Stimulated activated memory B cell treated with anti-CD40 and anti-IgM and Interleukin-4, amounts not matched to agents 10 μg/mL and 1 μg/mL and 100 μg/mL, for 72 hours (primary cell): ENCODE data around the gene BCL6.
A peak's percentile ranks its signal among the peaks of the same experiment; 100 is the strongest.
"Not testable (repeated sequence)": the region's sequence is repeated elsewhere in the genome, so short reads cannot be mapped to it uniquely, and the experiment has no call there.

Experiments
- ATAC-seq: fragments of 150-1000 bp; cut with Tn5 transposase; 2 replicates; pipeline ENCODE4 v1.10.0; 2021
- H3K27ac Mint-ChIP-seq: one replicate; pipeline ENCODE4 v1.8.0; 2022; ENCODE audit warnings: mild to moderate bottlenecking, mixed read lengths
- H3K27me3 Mint-ChIP-seq: one replicate; pipeline ENCODE4 v1.8.0; 2022; ENCODE audit warnings: mixed read lengths
- H3K36me3 Mint-ChIP-seq: one replicate; pipeline ENCODE4 v1.8.0; 2022; ENCODE audit warnings: mixed read lengths
- H3K4me1 Mint-ChIP-seq: one replicate; pipeline ENCODE4 v1.8.0; 2022; ENCODE audit warnings: mixed read lengths
- H3K4me3 Mint-ChIP-seq: one replicate; pipeline ENCODE4 v1.8.0; 2022; ENCODE audit warnings: mild to moderate bottlenecking, moderate library complexity, mixed read lengths
- H3K9me3 Mint-ChIP-seq: one replicate; pipeline ENCODE4 v1.8.0; 2022; ENCODE audit warnings: mixed read lengths

BCL6 gene

GRCh38 chr3:187689984-187690383 lies 55.3 kb downstream of the BCL6 start:
- no peak for ATAC-seq
- H3K9me3 Mint-ChIP-seq = peaks cover 3% of the 10 kb centered on the region
- H3K4me3 Mint-ChIP-seq = no peak overlapping the region
- peaks cover 32% of the 10 kb centered on the region for H3K27me3 Mint-ChIP-seq
- no peaks in the 10 kb centered on the region for H3K4me1 Mint-ChIP-seq
- no peak overlapping the region for H3K27ac Mint-ChIP-seq
- H3K36me3 Mint-ChIP-seq = no peaks in the 10 kb centered on the region

GRCh38 chr3:187686621-187687273 lies 58.5 kb downstream of the BCL6 start:
- H3K27me3 Mint-ChIP-seq = peaks cover 30% of the 10 kb centered on the region
- H3K27ac Mint-ChIP-seq = no peak overlapping the region
- H3K4me3 Mint-ChIP-seq = no peak overlapping the region
- H3K4me1 Mint-ChIP-seq = no peaks in the 10 kb centered on the region
- no peak for ATAC-seq
- H3K9me3 Mint-ChIP-seq = no peaks in the 10 kb centered on the region
- no peaks in the 10 kb centered on the region for H3K36me3 Mint-ChIP-seq

- Mint-ChIP-seq H3K4me1 (no peaks in the 10 kb centered on the region), H3K9me3 (no peaks in the 10 kb centered on the region), H3K27me3 (peaks cover 30% of the 10 kb centered on the region), H3K4me3 (no peak overlapping the region), H3K27ac (no peak overlapping the region), H3K36me3 (no peaks in the 10 kb centered on the region)
- no peak for ATAC-seq
Observed at GRCh38 chr3:187685948-187686347, 59.3 kb downstream of the BCL6 start.

- Mint-ChIP-seq H3K4me3 (no peak overlapping the region), H3K9me3 (no peaks in the 10 kb centered on the region), H3K4me1 (no peaks in the 10 kb centered on the region), H3K27me3 (peaks cover 40% of the 10 kb centered on the region), H3K36me3 (no peaks in the 10 kb centered on the region), H3K27ac (no peak overlapping the region)
- ATAC-seq = no peak
Observed at GRCh38 chr3:187684880-187685279, 60.4 kb downstream of the BCL6 start.

GRCh38 chr3:187684444-187684843 lies 60.8 kb downstream of the BCL6 start:
- Mint-ChIP-seq H3K27me3 (peaks cover 45% of the 10 kb centered on the region), H3K4me3 (no peak overlapping the region), H3K36me3 (no peaks in the 10 kb centered on the region), H3K4me1 (peaks cover 4% of the 10 kb centered on the region), H3K27ac (no peak overlapping the region), H3K9me3 (no peaks in the 10 kb centered on the region)
- ATAC-seq = no peak

GRCh38 chr3:187681756-187682155 lies 63.5 kb downstream of the BCL6 start:
- not testable (repeated sequence) for H3K27ac Mint-ChIP-seq, H3K4me3 Mint-ChIP-seq, H3K36me3 Mint-ChIP-seq, ATAC-seq, H3K9me3 Mint-ChIP-seq
- Mint-ChIP-seq H3K27me3 (peaks cover 55% of the 10 kb centered on the region), H3K4me1 (peaks cover 10% of the 10 kb centered on the region)

GRCh38 chr3:187679638-187680396 lies 65.5 kb downstream of the BCL6 start:
- ATAC-seq = peak; percentile 71
- peaks cover 10% of the 10 kb centered on the region for H3K4me1 Mint-ChIP-seq
- H3K27me3 Mint-ChIP-seq = peaks cover 57% of the 10 kb centered on the region
- H3K27ac Mint-ChIP-seq = no peak overlapping the region
- no peak overlapping the region for H3K4me3 Mint-ChIP-seq
- H3K9me3 Mint-ChIP-seq = no peaks in the 10 kb centered on the region
- no peaks in the 10 kb centered on the region for H3K36me3 Mint-ChIP-seq

- H3K27me3 Mint-ChIP-seq = peaks cover 59% of the 10 kb centered on the region
- no peaks in the 10 kb centered on the region for H3K9me3 Mint-ChIP-seq
- peak; percentile 43 for ATAC-seq
- no peak overlapping the region for H3K4me3 Mint-ChIP-seq
- no peaks in the 10 kb centered on the region for H3K36me3 Mint-ChIP-seq
- peaks cover 10% of the 10 kb centered on the region for H3K4me1 Mint-ChIP-seq
- no peak overlapping the region for H3K27ac Mint-ChIP-seq
Observed at GRCh38 chr3:187678726-187679268, 66.5 kb downstream of the BCL6 start.

- ATAC-seq = no peak
- no peak overlapping the region for H3K4me3 Mint-ChIP-seq
- H3K9me3 Mint-ChIP-seq = no peaks in the 10 kb centered on the region
- H3K27ac Mint-ChIP-seq = no peak overlapping the region
- H3K27me3 Mint-ChIP-seq = peaks cover 55% of the 10 kb centered on the region
- peaks cover 10% of the 10 kb centered on the region for H3K4me1 Mint-ChIP-seq
- H3K36me3 Mint-ChIP-seq = no peaks in the 10 kb centered on the region
Observed at GRCh38 chr3:187677604-187678003, 67.7 kb downstream of the BCL6 start.

- Mint-ChIP-seq H3K4me1 (no peaks in the 10 kb centered on the region), H3K9me3 (no peaks in the 10 kb centered on the region), H3K27ac (no peak overlapping the region), H3K27me3 (peaks cover 63% of the 10 kb centered on the region), H3K36me3 (no peaks in the 10 kb centered on the region), H3K4me3 (no peak overlapping the region)
- ATAC-seq = no peak
Observed at GRCh38 chr3:187673012-187673411, 72.3 kb downstream of the BCL6 start.
